NCI-H2196 treated with DMSO at 0.1 percent for 48 hours (cell line): ENCODE measurements around the gene PRR16.
"Not testable (repeated sequence)": the region's sequence is repeated elsewhere in the genome, so short reads cannot be mapped to it uniquely, and the experiment has no call there.

Source experiments
- DNase-seq: peaks from one replicate; lab custom pipeline; 2025; ENCODE audit not compliant: unreplicated experiment; lab: John Stamatoyannopoulos, UW

The PRR16 gene

GRCh38 chr5:120632430-120632829 lies 168.3 kb downstream of the PRR16 start:
- no peak for DNase-seq

DNA sequence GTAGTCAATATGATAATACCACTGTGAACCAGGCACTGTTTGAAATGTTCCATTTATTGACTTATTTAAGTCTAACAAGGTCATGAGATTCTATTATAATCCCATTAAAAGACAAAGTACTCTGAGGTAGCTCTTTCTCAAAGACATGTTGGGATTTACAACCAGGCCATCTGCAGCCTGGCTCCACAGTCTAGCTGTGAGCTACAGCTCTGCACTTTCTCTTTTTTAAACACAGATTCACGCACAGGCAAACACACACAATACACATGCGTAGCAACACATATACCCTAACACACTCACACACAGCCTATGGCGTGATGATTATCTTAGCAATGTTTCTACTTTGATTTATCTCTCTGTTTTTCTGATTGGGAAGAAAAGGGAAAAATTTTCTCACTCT lies 174.3 kb downstream of the PRR16 start:
- no peak for DNase-seq

GRCh38 chr5:120640778-120641177 lies 176.7 kb downstream of the PRR16 start:
- no peak for DNase-seq

- DNase-seq = no peak
These were observed 180.4 kb downstream of the PRR16 start for GRCh38 chr5:120644516-120644915.

DNA sequence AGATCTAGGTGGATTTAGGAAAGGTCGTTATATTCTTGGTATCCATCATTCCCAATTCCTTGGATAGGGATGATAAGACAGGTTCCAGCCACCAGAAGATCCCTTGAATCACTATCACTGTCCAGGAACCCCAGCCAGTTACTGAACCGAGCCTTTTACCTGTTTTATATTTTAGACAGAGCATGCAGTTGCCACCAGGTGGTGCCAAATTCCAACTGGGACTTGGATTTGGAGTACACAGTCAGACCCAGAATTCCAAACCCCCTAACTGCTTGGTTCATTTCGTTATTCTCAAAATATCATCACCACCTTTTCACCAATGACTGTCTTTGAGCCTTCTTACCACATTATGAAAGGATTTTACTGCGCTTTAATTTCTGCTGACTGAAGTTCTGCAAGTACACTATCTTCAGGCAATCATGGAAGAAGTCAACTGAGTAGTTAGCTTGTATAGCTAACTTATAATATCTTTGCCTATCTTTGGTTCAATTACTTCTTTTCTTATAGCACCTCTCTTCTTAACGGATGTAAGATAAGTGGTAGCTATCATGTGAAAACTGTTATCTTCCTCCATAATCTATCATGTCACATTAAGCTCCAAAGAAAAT lies 191.8 kb downstream of the PRR16 start:
- DNase-seq = no peak

DNA sequence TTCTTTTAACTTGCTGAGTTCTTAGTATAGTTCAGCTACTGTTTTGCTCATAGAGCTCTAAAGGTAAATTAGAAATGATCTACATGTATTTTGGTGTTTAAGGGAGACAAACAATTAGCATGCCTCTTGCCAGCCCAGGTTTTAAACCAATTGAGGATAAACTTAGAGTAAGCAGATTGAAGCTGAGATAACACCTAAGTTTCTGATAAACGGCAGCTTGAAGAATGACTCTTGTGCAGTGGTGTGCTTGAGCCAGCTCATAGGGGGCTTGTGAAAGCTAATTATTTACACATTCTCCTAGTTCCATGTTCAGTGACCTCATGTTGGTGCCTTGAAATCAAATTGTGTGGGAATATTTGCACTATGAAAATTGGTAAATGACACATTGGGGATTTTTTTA lies 193.0 kb downstream of the PRR16 start:
- no peak for DNase-seq

DNA sequence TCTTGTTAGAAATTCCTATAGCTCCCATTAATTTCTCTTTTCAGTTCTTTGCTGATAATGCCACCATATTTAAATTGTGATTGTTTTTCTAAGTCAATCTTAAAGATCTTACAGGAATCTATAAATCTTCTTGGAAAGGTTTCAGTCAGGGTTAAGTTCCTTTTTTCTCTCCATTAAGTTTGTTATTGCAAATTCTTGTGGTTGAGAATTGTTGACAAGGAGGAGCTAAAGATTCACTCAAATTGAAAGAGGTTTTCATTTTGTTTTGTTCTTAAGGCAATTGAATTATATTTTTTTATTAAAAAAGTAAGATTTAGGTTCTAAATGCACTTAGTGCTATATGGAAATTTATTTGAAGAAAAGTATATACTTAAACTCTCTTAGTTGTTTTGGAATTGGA lies 213.4 kb downstream of the PRR16 start:
- no peak for DNase-seq

GRCh38 chr5:120678279-120678678 lies 214.2 kb downstream of the PRR16 start:
- DNase-seq = no peak

GRCh38 chr5:120682851-120683250 lies 218.8 kb downstream of the PRR16 start:
- DNase-seq = no peak

- DNase-seq = no peak
These were observed 219.5 kb downstream of the PRR16 start for GRCh38 chr5:120683580-120683979.

DNA sequence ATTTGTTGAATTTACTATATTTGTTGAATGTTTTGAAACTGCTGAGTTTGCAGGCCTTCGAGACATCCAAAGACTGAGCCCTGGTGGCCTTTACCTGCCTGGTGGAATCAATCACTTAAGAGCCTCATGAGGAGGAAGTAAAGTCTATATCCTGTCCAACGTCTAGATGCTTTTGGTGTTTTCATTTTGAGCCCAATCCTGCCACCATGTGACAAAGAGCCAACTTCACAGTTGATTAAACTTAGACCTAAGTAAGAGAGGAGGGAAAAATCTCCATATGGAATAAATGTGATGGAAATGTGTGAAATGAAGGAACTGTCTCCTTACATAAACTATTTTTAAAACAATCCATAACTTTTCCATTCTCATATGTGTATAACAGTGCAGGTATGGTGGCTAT lies 220.1 kb downstream of the PRR16 start:
- no peak for DNase-seq

GRCh38 chr5:120684749-120685415 lies 220.8 kb downstream of the PRR16 start:
- DNase-seq = no peak

- no peak for DNase-seq
These were observed 226.7 kb downstream of the PRR16 start for GRCh38 chr5:120690621-120691407.

- no peak for DNase-seq
These were observed 228.2 kb downstream of the PRR16 start for GRCh38 chr5:120692325-120692724.

- no peak for DNase-seq
These were observed 231.3 kb downstream of the PRR16 start for GRCh38 chr5:120695368-120695880.

GRCh38 chr5:120697147-120697546 lies 233.0 kb downstream of the PRR16 start:
- DNase-seq = no peak

GRCh38 chr5:120697670-120698327 lies 233.7 kb downstream of the PRR16 start:
- not testable (repeated sequence) for DNase-seq

- not testable (repeated sequence) for DNase-seq
These were observed 236.6 kb downstream of the PRR16 start for GRCh38 chr5:120700653-120701052.

DNA sequence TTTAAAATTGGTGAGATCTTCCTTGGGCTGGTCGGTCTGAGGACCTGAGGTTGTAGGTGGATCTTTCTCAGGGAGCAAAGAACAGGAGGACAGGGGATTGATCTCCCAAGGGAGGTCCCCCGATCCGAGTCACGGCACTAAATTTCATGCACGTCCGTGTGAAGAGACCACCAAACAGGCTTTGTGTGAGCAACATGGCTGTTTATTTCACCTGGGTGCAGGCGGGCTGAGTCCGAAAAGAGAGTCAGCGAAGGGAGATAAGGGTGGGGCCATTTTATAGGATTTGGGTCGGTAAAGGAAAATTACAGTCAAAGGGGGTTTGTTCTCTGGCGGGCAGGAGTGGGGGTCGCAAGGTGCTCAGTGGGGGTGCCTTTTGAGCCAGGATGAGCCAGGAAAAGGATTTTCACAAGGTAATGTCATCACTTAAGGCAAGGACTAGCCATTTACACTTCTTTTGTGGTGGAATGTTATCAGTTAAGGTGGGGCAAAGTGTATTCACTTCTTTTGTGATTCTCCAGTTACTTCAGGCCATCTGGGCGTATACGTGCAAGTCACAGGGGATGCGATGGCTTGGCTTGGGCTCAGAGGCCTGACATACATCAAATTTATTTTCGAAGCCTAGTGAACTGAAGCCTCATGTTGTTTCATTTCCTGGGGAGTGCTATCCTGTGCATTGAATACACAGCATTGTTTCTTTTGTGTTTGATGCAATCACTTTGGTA lies 238.9 kb downstream of the PRR16 start:
- DNase-seq = not testable (repeated sequence)

DNA sequence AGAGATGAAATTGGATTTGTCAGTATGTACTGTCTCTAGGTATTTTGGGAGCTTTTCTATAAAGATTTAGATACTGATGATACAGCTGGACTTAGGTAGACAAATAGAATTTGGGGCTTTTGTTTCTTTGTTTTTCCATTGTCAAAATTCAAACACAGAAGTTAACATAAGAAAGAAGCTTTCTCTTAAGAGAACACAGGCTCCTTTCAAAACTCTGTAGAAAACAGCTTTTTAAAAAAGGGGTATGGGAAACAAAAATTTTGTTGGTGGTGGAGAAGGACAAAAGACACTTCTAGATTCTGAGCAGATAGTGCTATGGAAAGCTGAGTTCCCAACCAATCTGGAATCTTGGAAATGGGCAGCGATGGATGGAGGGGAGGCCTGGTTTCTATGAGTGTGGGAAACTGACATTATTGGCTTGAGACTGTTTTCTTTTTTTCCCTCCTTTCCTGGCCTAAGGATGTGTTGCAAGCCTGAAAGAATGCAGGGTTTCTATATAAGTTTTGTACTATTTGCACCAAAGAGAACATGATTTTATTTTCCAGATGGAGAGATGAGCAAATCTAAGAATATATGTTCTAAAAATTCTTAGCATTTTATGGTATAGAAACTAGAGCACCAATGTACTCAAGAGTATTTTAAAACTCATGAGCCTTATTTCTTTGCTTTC lies 240.0 kb downstream of the PRR16 start:
- DNase-seq = no peak
